CD4-positive, alpha-beta T cell (primary cell): ENCODE results near the gene GH2. TPM values are rescaled to one million over a fixed set of nuclear protein-coding genes. Genes with fewer than 3 reads are reported as not detected.
A peak's percentile ranks its signal among the peaks of the same experiment; 100 is the strongest.
"Not testable (repeated sequence)": the region's sequence is repeated elsewhere in the genome, so short reads cannot be mapped to it uniquely, and the experiment has no call there.

Experiments
- ATAC-seq: fragments of 200-7000 bp; cut with Tn5 transposase; one replicate; pipeline ENCODE4 v1.10.0; 2022; ENCODE audit warnings: mild to moderate bottlenecking; ENCODE audit not compliant: poor library complexity
- CTCF ChIA-PET: fragments of 350-600 bp; sonication (Branson Sonifier 250); formaldehyde crosslinking; loops from one replicate; lab custom pipeline; 2021; ENCODE audit warnings: antibody characterized with exemption, inconsistent platforms; lab: Charles Lee
- POLR2A ChIA-PET: fragments of 350-600 bp; sonication (Branson Sonifier 250); formaldehyde crosslinking; loops from one replicate; lab custom pipeline; 2021; ENCODE audit warnings: antibody characterized with exemption, inconsistent platforms; lab: Charles Lee
- DNase-seq, 14 experiments: peaks; one replicate each; pipeline ENCODE4 v3.0.0-alpha.2; 2013 to 2020; ENCODE audit warnings: mixed read lengths in 2 of 14
- H3K27ac ChIP-seq, 2 donors: one replicate each; pipeline versions ENCODE4 v1.5.1 to v1.7.0; 2013; ENCODE audit warnings: low read length in 2 of 2, low read depth in 1 of 2, mild to moderate bottlenecking in 1 of 2
- H3K27me3 ChIP-seq, 2 experiments: 1 replicate in 1 of 2; 2 replicates in 1 of 2; pipeline versions ENCODE4 v1.6.1 to v1.7.0; 2013; ENCODE audit warnings: low read length in 2 of 2, control low read depth in 1 of 2, mild to moderate bottlenecking in 1 of 2, moderate library complexity in 1 of 2; ENCODE audit not compliant: insufficient read depth in 2 of 2, control insufficient read depth in 1 of 2
- H3K36me3 ChIP-seq: one replicate; pipeline ENCODE4 v1.6.1; 2013; ENCODE audit warnings: low read length, control low read depth; ENCODE audit not compliant: insufficient read depth
- H3K4me1 ChIP-seq: one replicate; pipeline ENCODE4 v1.6.1; 2013; ENCODE audit warnings: low read length, control low read depth; ENCODE audit not compliant: insufficient read depth
- H3K4me3 ChIP-seq: one replicate; pipeline ENCODE4 v1.5.1; 2013; ENCODE audit warnings: mild to moderate bottlenecking, low read length, moderate library complexity
- H3K9me3 ChIP-seq, 2 experiments: 1 replicate in 1 of 2; 2 replicates in 1 of 2; pipeline versions ENCODE4 v1.6.1 to v1.7.0; 2013; ENCODE audit warnings: low read length in 2 of 2, mild to moderate bottlenecking in 2 of 2, control low read depth in 1 of 2, moderate library complexity in 1 of 2; ENCODE audit not compliant: control insufficient read depth in 1 of 2, insufficient read depth in 1 of 2
- H3K27ac Mint-ChIP-seq: one replicate; pipeline ENCODE4 v1.8.0; 2020; ENCODE audit warnings: mixed read lengths
- H3K27me3 Mint-ChIP-seq: one replicate; pipeline ENCODE4 v1.8.0; 2021; ENCODE audit warnings: mixed read lengths
- H3K36me3 Mint-ChIP-seq: one replicate; pipeline ENCODE4 v1.8.0; 2021; ENCODE audit warnings: low read depth, mixed read lengths
- H3K4me1 Mint-ChIP-seq: one replicate; pipeline ENCODE4 v1.8.0; 2021; ENCODE audit warnings: low read depth, mixed read lengths
- H3K4me3 Mint-ChIP-seq: one replicate; pipeline ENCODE4 v1.8.0; 2020; ENCODE audit warnings: mild to moderate bottlenecking, mixed read lengths
- H3K9me3 Mint-ChIP-seq: one replicate; pipeline ENCODE4 v1.8.0; 2020; ENCODE audit warnings: mixed read lengths
- CTCF ChIP-seq: fragments of 200-600 bp; IDR thresholded peaks from one replicate; pipeline ENCODE4 v1.8.0; 2022; ENCODE audit warnings: antibody characterized with exemption, mild to moderate bottlenecking
- intact Hi-C, 2 experiments: fragments of 100-400 bp; cut with DNase I in 1 of 2; cut with micrococcal nuclease in 1 of 2; formaldehyde crosslinking; loops; one replicate each; pipeline versions ENCODE4 v1.15.1 to v1.9.0; 2023 to 2025; cut with DNase I, micrococcal nuclease
- total RNA-seq, 174 experiments: library from RNA in 2 of 174; stranded (reverse) in 2 of 174; gene quantifications; one replicate each; pipeline ENCODE4 v1.2.3 and lab custom pipeline; 2021 to 2026

Gene GH2
- total RNA-seq, 2 experiments from 2014 or later: not detected

DNA sequence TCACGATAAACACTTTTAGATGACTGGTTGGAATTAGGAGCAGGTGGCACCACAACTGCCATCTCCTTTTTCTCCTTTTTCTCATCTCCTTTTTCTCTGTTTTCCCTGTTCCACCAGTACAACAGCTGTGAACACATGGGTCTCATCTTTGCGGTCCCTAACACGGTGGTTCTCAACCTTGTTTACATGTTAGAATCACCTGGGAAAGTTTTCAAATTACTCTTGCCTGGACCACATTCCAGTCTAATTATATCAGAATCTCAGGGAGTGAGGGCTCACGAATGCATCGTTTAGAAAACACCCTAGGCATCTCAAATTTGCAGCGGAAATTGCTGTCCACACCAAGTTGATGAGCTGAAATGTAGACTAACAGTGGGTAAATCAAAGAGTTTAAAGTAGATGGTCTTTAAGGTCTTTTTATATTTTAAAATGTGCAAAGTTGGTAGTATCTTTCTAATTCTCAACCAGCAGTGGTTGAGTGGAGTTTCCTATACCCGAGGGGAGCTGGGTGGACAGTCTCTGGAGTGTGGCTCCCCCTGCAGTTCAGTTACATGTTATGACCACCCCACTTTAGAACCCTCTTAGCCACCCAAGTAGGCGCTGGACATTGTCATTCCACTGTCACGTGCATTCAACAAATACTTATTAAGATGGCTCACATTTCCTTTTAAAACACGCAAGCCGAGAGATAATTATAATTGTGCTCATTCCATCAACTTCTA, 10.7 kb upstream of the GH2 start:
- CTCF ChIA-PET, H3K9me3 ChIP-seq, H3K27me3 Mint-ChIP-seq, POLR2A ChIA-PET, intact Hi-C loops, H3K27ac ChIP-seq, H3K27ac Mint-ChIP-seq, H3K4me1 Mint-ChIP-seq, H3K4me1 ChIP-seq, H3K36me3 ChIP-seq, H3K36me3 Mint-ChIP-seq, H3K27me3 ChIP-seq, ATAC-seq, DNase-seq, H3K4me3 Mint-ChIP-seq, H3K4me3 ChIP-seq, H3K9me3 Mint-ChIP-seq: not testable (repeated sequence)

DNA sequence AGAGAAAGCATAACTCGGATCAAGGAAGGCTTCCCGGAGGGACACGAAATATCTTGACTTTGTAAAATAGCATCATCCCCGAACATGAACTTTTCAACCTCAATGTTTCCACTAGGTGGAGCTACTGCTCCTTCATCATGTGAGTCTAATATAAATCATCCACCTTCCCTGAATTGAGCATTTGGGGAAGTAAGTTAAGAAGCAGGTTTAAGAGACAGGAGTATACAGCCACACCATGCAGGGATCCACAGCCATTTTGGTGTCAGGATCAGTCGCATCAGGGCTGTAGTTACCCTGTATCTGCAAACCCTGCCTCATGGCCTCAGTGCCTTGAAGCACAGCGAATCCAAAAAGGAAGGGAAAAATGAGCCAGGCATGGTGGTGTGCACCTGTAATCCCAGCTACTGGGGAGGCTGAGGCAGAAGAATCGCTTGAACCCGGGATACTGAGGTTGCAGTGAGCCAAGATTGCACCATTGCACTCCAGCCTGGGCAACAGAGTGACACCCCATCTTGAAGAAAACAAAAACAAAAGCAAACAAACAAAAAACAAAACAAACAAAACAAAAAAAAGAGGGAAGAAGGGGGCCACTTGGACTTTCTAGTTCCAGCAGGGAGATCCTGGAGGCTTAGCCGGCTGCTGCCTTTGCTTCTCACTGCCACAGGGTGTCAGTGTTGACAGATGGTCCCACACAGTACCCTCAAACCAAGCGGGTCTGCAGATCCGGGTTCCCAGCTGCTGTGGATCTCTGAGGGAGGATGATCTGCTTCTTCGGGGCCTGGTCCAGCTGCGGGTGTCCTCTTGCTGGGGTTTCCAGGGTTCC, 7.5 kb upstream of the GH2 start:
- H3K4me3 ChIP-seq, H3K27me3 Mint-ChIP-seq, H3K9me3 Mint-ChIP-seq, H3K36me3 Mint-ChIP-seq, intact Hi-C loops, H3K9me3 ChIP-seq, POLR2A ChIA-PET, H3K36me3 ChIP-seq, H3K4me3 Mint-ChIP-seq, H3K4me1 Mint-ChIP-seq, H3K4me1 ChIP-seq, H3K27ac ChIP-seq, H3K27me3 ChIP-seq, H3K27ac Mint-ChIP-seq: not testable (repeated sequence)
- DNase-seq (peak in 3 of 14 experiments; percentile 31 to 52 (median 36)), ATAC-seq (peak; percentile 76)
- TF ChIP-seq CTCF: peak; percentile 61
- CTCF ChIA-PET: interaction anchor here (0.7 kb wide), 1 partner anchor 23 kb away, joined by 3 read pairs; no protein-coding TSS in a partner anchor

DNA sequence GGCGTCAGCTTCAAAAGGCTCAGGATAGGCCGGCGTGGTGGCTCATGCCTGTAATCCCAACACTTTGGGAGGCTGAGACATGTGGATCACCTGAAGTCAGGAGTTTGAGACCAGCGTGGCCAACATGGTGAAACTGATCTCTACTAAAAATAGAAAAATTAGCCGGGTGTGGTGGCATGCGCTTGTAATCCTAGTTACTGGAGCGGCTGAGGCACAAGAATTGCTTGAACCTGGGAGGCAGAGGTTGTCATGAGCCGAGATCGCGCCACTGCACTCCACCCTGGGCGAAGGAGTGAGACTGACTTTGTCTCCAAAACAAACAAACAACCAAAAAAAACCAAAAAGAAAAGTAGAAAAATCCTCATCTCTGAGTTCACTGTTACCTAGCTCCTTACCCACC, 3.4 kb upstream of the GH2 start:
- H3K27me3 ChIP-seq, ATAC-seq, H3K27ac ChIP-seq, DNase-seq, intact Hi-C loops, H3K27me3 Mint-ChIP-seq, H3K27ac Mint-ChIP-seq, H3K4me1 Mint-ChIP-seq, H3K36me3 ChIP-seq, H3K9me3 ChIP-seq, POLR2A ChIA-PET, H3K4me1 ChIP-seq, H3K4me3 ChIP-seq, H3K36me3 Mint-ChIP-seq, H3K4me3 Mint-ChIP-seq, CTCF ChIA-PET, H3K9me3 Mint-ChIP-seq: not testable (repeated sequence)

GRCh38 chr17:63882626-63883126, 932 bp upstream of the GH2 start:
- ATAC-seq, H3K4me1 ChIP-seq, H3K9me3 Mint-ChIP-seq, POLR2A ChIA-PET, DNase-seq, H3K27ac ChIP-seq, H3K36me3 ChIP-seq, H3K4me1 Mint-ChIP-seq, H3K27me3 Mint-ChIP-seq, H3K27ac Mint-ChIP-seq, H3K9me3 ChIP-seq, H3K4me3 ChIP-seq, intact Hi-C loops, H3K27me3 ChIP-seq, H3K4me3 Mint-ChIP-seq, H3K36me3 Mint-ChIP-seq: not testable (repeated sequence)
- CTCF ChIA-PET: interaction anchor here (0.7 to 1.1 kb wide), 3 partner anchors 20 to 44 kb away, joined by 3 read pairs; no protein-coding TSS in a partner anchor

GRCh38 chr17:63881337-63881736, 407 bp downstream of the GH2 start:
- H3K27ac ChIP-seq, H3K27ac Mint-ChIP-seq, H3K27me3 ChIP-seq, H3K9me3 Mint-ChIP-seq, POLR2A ChIA-PET, DNase-seq, H3K27me3 Mint-ChIP-seq, H3K36me3 ChIP-seq, H3K4me1 ChIP-seq, H3K4me1 Mint-ChIP-seq, H3K9me3 ChIP-seq, ATAC-seq, H3K36me3 Mint-ChIP-seq, H3K4me3 Mint-ChIP-seq, intact Hi-C loops, H3K4me3 ChIP-seq: not testable (repeated sequence)
- CTCF ChIA-PET: interaction anchor here (1.1 kb wide), 1 partner anchor 44 kb away, joined by 3 read pairs; no protein-coding TSS in a partner anchor
